ENCODE data around the gene MMP28. TPM values are rescaled to one million over a fixed set of nuclear protein-coding genes. Genes with fewer than 3 reads are reported as not detected.

Gene MMP28
- total and polyA plus RNA-seq, 2 of the 4 experiments (the other 2 are of a cell fraction): 0.18 TPM; not detected in 1

- POLR2A ChIA-PET (ENCODE audit: unreplicated experiment): interaction anchor here (0.7 kb wide), 1 partner anchor 12 kb away, joined by 3 read pairs; the partner anchor contains the start of gene TAF15
- ATAC-seq (ENCODE audit: low read depth): no peak
- no peak overlapping the region for H2BK15ac ChIP-seq (ENCODE audit: low read depth, low read length)
These were observed 1.9 kb upstream of the MMP28 start for GRCh38 chr17:35797370-35797769.

More at GRCh38 chr17:35797370-35797769, 1.9 kb upstream of the MMP28 start:
- WGBS, 2 experiments (ENCODE audit: extremely low coverage in 2 of 2, insufficient read length in 1 of 2): no CpG with 5 or more reads among the region's 4 CpGs
- in situ Hi-C loops (cut with MboI; ENCODE audit: low sequenced_read_pairs): no loop called here
- Histone ChIP-seq H3K4ac (ENCODE audit: low read depth, low read length) (no peak overlapping the region), H3K27me3 (ENCODE audit: control insufficient read depth, insufficient read depth, low read length) (peaks cover 61% of the 10 kb centered on the region), H4K8ac (ENCODE audit: low read depth in 2 of 2, low read length in 2 of 2) (no peak overlapping the region), H3K9me1 (ENCODE audit: insufficient read depth, low read length) (no peaks in the 10 kb centered on the region), H3K27ac (ENCODE audit: insufficient read depth, low read length) (no peak overlapping the region), H3K9ac (ENCODE audit: low read depth, low read length) (no peak overlapping the region), H4K91ac (ENCODE audit: insufficient read depth, low read depth, low read length) (no peak overlapping the region), H3K14ac (replicated peaks; ENCODE audit: low read depth, low read length) (no peak overlapping the region), H3K79me1 (ENCODE audit: low read depth in 1 of 2, low read length in 2 of 2) (no peaks in the 10 kb centered on the region), H3K18ac (ENCODE audit: low read depth, low read length) (no peak overlapping the region), H3K36me3 (ENCODE audit: control insufficient read depth, insufficient read depth, low read length) (no peaks in the 10 kb centered on the region), H3K4me2 (ENCODE audit: low read depth, low read length) (no peak overlapping the region), H3K4me1 (ENCODE audit: control insufficient read depth, insufficient read depth, low read length) (no peaks in the 10 kb centered on the region; the same call in 1 of the 2 replicates), H4K5ac (ENCODE audit: low read depth, low read length) (no peak overlapping the region), H2BK120ac (ENCODE audit: low read depth, low read length) (no peak overlapping the region), H2BK5ac (ENCODE audit: low read depth, low read length, poor library complexity, severe bottlenecking) (no peak overlapping the region), H3K56ac (ENCODE audit: extremely low read depth, insufficient read depth, low read length) (no peak overlapping the region), H3K23ac (ENCODE audit: low read depth, low read length) (no peak overlapping the region), H4K20me1 (ENCODE audit: insufficient read depth, low read length) (no peaks in the 10 kb centered on the region), H2BK20ac (ENCODE audit: low read depth, low read length) (no peak overlapping the region), H3K9me3 (ENCODE audit: control insufficient read depth, insufficient read depth, low read length) (no peaks in the 10 kb centered on the region), H2AK5ac (ENCODE audit: low read depth, low read length) (no peak overlapping the region), H2AK9ac (replicated peaks; ENCODE audit: low read depth, low read length, poor library complexity) (no peak overlapping the region), H3K4me3 (ENCODE audit: insufficient read depth, low read depth, low read length) (no peak overlapping the region), H2AFZ (replicated peaks; ENCODE audit: low read length, poor library complexity) (no peak overlapping the region)
- TF ChIP-seq MXI1 (IDR thresholded peaks at IDR 0.05; ENCODE audit: borderline replicate concordance, low read depth, low read length) (no peak), CHD1 (IDR thresholded peaks at IDR 0.05; ENCODE audit: low read depth, low read length) (no peak), RAD21 (IDR thresholded peaks at IDR 0.05; ENCODE audit: low read length) (no peak), NFE2L2 (IDR thresholded peaks at IDR 0.05; ENCODE audit: low read depth, low read length) (no peak), FOS (IDR thresholded peaks at IDR 0.05; ENCODE audit: low read depth, low read length) (no peak), MAFK (IDR thresholded peaks at IDR 0.05; ENCODE audit: low read depth, low read length) (no peak), CEBPB (IDR thresholded peaks at IDR 0.05; ENCODE audit: low read depth, low read length) (no peak)
- no peak for DNase-seq
- no TSS peak for BruUV-seq (replicated peaks)
- dilution Hi-C loops (cut with HindIII; ENCODE audit: low sequenced_read_pairs, unreplicated experiment): no loop called here
- CTCF ChIA-PET: interaction anchor here (1.0 kb wide), 1 partner anchor 33 kb away, joined by 5 read pairs; no protein-coding TSS in a partner anchor
- intact Hi-C loops (cut with micrococcal nuclease): no loop called here

All from IMR-90 (cell line).